GM19328 (cell line): ENCODE results near the gene DLG2.
"Not testable (repeated sequence)": the region's sequence is repeated elsewhere in the genome, so short reads cannot be mapped to it uniquely, and the experiment has no call there.

Source experiments
- ATAC-seq: cut with Tn5 transposase; IDR thresholded peaks from one replicate; pipeline ENCODE4 v1.9.1; 2021; ENCODE audit warnings: mild to moderate bottlenecking, moderate library complexity; ENCODE audit not compliant: unreplicated experiment

Gene DLG2

DNA sequence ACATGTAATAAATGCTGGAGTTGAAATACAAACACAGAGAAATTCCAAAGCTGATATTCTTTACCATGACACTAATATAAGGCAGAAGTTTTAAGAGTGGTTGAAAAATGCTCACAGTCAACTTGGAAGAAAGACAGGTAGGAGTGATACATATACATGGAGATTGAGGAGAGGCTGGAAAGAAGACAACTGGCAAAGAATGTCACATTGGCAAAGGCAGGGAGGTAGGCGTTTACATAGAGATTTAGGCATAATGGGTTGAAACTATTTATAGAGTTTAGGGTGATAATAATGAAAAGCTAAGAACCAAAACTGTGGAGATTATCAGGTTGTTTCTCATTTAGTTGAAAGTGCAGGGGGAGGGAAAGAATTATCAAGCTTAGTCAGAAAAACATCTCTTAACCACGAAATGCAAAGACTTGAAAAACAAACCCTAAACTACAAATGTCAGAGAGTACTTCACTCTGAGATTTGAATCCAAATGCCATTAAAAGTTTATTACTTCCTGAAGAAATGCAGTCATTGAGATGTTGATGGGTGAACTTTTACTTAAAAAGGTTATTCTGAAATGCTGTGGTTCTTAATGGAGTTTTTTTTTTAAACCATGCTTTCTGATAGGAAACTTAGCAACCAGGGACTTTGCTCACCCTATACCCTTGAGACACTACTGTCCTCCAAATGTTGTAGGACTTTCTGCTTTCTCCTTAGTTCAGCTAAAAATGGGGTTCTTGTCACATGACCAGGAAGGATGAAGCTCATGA is 2202.6 kb downstream of the DLG2 start:
- no peak for ATAC-seq

DNA sequence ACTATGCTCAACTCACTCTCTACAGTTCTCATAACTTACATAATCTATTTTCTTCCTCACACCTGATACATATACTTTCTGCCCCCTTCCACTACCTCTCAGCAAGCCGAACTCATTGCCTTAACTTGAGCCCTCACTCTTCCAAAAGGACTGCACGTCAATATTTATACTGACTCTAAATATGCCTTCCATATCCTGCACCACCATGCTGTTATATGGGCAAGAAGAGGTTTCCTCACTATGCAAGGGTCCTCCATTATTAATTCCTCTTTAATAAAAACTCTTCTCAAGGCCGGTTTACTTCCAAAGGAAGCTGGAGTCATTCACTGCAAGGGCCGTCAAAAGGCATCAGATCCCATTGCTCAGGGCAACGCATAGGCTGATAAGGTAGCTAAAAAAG is 2204.5 kb downstream of the DLG2 start:
- not testable (repeated sequence) for ATAC-seq

DNA sequence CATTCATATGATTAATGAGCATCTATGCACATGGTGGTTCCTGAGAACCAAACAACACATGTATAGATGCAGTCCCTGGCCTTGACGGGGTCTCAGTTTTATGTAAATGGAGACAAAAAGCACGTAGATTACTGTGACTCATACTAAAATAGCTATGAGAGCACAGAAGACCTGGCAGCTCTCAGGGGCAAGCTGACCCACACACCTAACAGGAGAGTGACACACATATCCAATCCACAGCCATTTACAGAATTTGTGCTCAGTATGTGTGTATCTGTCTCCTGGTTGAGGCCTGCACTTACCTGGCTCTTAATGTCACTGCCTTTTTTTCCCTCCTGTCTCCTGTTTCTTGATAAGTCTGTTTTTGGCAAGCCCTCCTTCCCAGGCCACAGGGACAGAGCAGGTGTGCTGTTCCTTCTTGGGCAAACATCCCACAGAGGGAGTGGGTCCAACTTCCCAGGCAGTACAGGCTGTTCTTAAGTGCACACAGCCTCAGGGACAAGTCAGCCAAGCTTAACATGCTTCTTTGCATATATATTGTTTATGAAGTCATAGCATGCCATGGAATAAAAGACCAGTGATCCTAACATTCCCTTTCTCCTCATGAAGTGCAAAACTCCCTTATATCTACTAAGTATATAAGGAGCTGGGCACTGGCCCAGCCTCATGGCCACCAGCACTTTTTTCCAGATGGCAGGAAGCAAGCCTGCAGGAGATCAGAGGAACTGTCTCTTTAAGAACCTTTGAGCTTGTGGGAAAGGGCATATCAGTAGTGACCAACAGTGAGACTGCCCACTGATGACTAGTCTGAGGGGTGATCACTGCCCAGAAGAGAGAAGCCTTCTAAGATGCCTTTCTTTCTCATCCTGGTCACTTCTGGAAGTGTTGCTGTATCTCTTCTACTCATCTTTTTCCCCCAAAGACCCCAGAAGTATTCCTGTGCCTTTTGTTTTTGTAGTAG is 2216.3 kb downstream of the DLG2 start:
- ATAC-seq, result no peak

DNA sequence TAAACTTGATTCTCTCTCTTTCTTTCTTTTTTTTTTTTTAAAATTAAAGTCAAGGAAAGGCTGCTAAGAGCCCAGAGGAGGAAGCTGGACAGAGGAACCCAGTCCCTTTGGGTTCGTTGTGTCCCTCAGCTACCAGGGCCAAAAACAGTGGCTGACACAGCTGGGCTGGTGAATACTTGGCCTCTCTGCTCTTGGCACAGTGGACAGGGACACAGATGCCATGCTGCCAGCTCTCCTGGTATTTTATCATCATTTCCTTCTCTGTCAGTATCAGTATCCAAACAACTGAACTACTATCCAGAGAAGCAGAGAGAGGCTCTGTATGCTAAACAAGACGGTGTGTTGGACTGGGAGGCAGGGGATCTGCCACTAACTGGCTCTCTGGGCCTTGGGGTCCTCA is 2217.3 kb downstream of the DLG2 start:
- ATAC-seq, result no peak

DNA sequence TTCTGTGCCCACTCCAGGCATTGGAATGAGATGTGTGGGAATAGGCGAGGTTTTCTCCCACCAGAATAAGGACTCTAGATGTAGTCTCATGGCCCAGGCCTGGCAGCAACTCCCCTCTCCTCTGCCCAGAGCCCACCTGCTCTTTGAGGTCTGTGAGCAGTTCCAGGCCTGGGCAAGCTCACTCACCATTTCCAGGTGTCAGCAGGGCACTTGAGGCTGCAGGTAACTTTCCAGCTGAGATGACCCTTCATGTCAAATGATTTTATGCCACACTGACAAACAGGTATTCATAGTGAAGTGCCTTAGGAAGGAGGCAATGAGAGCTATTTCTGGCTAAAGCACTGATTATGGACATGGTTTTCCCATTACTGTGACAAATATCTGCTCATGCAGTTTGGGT is 2217.7 kb downstream of the DLG2 start:
- no peak for ATAC-seq

DNA sequence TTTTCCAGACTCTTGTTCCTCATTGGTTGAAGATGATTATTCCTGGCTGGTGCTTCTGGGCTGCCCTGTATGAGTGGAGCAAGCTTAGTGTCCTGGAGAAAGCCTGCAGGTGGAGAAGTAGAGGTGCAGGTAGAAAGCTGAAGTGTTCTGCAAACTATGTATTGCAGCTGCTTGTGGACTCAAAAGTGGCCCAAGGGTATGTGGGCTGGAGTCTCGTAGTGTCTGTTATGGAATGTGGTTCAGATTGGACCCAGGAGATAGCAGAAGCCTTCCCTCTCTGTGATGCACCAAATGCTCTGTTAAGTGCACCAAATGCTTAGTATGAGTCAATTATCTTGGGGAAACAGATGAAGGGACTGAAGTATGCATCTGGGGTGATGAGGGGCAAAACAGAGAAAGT is 2218.2 kb downstream of the DLG2 start:
- ATAC-seq, result no peak
